ENCODE results near the gene MOSPD2.

The MOSPD2 gene

GRCh38 chrX:14872355-14872754 is 866 bp upstream of the MOSPD2 start:
- in situ Hi-C loops (cut with MboI; ENCODE audit: low pct_unique_long_range_greater_than_20kb, low sequenced_read_pairs, unreplicated experiment), result no loop called here

GRCh38 chrX:14873676-14874049 is 442 bp downstream of the MOSPD2 start:
- TF ChIP-seq, protein P1, sequence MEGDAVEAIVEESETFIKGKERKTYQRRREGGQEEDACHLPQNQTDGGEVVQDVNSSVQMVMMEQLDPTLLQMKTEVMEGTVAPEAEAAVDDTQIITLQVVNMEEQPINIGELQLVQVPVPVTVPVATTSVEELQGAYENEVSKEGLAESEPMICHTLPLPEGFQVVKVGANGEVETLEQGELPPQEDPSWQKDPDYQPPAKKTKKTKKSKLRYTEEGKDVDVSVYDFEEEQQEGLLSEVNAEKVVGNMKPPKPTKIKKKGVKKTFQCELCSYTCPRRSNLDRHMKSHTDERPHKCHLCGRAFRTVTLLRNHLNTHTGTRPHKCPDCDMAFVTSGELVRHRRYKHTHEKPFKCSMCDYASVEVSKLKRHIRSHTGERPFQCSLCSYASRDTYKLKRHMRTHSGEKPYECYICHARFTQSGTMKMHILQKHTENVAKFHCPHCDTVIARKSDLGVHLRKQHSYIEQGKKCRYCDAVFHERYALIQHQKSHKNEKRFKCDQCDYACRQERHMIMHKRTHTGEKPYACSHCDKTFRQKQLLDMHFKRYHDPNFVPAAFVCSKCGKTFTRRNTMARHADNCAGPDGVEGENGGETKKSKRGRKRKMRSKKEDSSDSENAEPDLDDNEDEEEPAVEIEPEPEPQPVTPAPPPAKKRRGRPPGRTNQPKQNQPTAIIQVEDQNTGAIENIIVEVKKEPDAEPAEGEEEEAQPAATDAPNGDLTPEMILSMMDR (IDR thresholded peaks at IDR 0.05; ENCODE audit: extremely low read depth, insufficient read depth, missing control alignments), result no peak
- no peak for DNase-seq (ENCODE audit: low spot score)
- in situ Hi-C loops (cut with MboI; ENCODE audit: low pct_unique_long_range_greater_than_20kb, low sequenced_read_pairs, unreplicated experiment), result no loop called here

More at GRCh38 chrX:14872355-14872754, 866 bp upstream of the MOSPD2 start:
- TF ChIP-seq, protein P1 (IDR thresholded peaks at IDR 0.05; ENCODE audit: extremely low read depth, insufficient read depth, missing control alignments), result no peak
- DNase-seq (ENCODE audit: low spot score), result no peak

DNA sequence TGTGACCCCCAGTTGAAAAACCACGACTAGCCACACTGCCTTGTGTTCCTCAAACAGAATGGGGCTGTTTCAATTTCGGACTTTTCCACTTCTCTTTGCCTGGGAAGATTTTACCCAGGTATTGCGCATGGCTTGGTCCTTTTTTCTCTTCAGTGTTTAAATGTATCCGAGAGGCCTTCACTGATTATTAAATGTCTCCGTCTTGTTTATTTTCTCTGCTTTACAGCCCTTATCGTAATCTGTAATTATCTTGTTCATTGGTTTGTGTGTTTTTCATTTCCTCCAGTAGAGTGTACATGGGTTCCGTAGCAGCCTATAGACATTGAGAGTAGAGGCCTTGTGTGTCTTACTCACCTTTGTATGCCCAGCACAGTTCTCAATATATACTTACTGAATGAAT is 2.4 kb downstream of the MOSPD2 start:
- no peak for DNase-seq (ENCODE audit: low spot score)
- TF ChIP-seq, protein P1 (IDR thresholded peaks at IDR 0.05; ENCODE audit: extremely low read depth, insufficient read depth, missing control alignments), result no peak
- in situ Hi-C loops (cut with MboI; ENCODE audit: low pct_unique_long_range_greater_than_20kb, low sequenced_read_pairs, unreplicated experiment), result no loop called here

- DNase-seq (ENCODE audit: low spot score), result no peak
- TF ChIP-seq, protein P1 (IDR thresholded peaks at IDR 0.05; ENCODE audit: extremely low read depth, insufficient read depth, missing control alignments), result no peak
- in situ Hi-C loops (cut with MboI; ENCODE audit: low pct_unique_long_range_greater_than_20kb, low sequenced_read_pairs, unreplicated experiment), result no loop called here
Measured at GRCh38 chrX:14883826-14884225, 10.6 kb downstream of the MOSPD2 start.

DNA sequence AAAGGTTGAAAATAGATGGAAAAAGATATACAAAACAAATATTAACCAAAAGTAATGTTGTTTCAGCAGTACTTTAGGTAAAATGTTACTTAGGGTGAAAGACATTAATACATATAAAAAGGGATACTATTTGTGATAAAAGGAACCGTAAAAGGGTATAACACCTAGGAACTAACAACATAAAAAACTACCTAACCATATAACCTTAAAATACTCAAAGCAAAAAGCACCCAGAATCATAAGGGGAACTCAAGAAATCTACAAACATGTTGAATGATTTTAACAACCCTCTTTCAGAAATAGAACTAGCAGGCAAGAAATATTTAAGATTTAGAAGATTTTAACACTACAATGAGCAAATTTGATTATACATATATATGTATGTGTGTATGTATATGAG is 11.5 kb downstream of the MOSPD2 start:
- TF ChIP-seq, protein P1 (IDR thresholded peaks at IDR 0.05; ENCODE audit: extremely low read depth, insufficient read depth, missing control alignments), result no peak
- in situ Hi-C loops (cut with MboI; ENCODE audit: low pct_unique_long_range_greater_than_20kb, low sequenced_read_pairs, unreplicated experiment), result no loop called here
- DNase-seq (ENCODE audit: low spot score), result no peak

- DNase-seq (ENCODE audit: low spot score), result no peak
- TF ChIP-seq, protein P1 (IDR thresholded peaks at IDR 0.05; ENCODE audit: extremely low read depth, insufficient read depth, missing control alignments), result no peak
- in situ Hi-C loops (cut with MboI; ENCODE audit: low pct_unique_long_range_greater_than_20kb, low sequenced_read_pairs, unreplicated experiment), result no loop called here
Measured at GRCh38 chrX:14886252-14886651, 13.0 kb downstream of the MOSPD2 start.

GRCh38 chrX:14896273-14896672 is 23.1 kb downstream of the MOSPD2 start:
- in situ Hi-C loops (cut with MboI; ENCODE audit: low pct_unique_long_range_greater_than_20kb, low sequenced_read_pairs, unreplicated experiment), result no loop called here
- TF ChIP-seq, protein P1 (IDR thresholded peaks at IDR 0.05; ENCODE audit: extremely low read depth, insufficient read depth, missing control alignments), result no peak
- DNase-seq (ENCODE audit: low spot score), result no peak
